Esophagus squamous epithelium (tissue), 5 donors: ENCODE results near the gene MMP24. TPM values are rescaled to one million over a fixed set of nuclear protein-coding genes. Genes with fewer than 3 reads are reported as not detected.
"Not testable (repeated sequence)": the region's sequence is repeated elsewhere in the genome, so short reads cannot be mapped to it uniquely, and the experiment has no call there.

Experiments
- DNase-seq: peaks from one replicate; lab custom pipeline; 2025; lab: John Stamatoyannopoulos, UW
- H3K27ac ChIP-seq, 4 donors: fragments of 200-600 bp; sonication (generic); one replicate each; pipeline ENCODE4 v1.5.1; 2016 to 2019; ENCODE audit warnings: mild to moderate bottlenecking in 1 of 4
- H3K27me3 ChIP-seq, 4 donors: fragments of 200-600 bp; sonication (generic); 1 replicate in 3 of 4; 2 replicates in 1 of 4; pipeline versions ENCODE4 v1.5.1 to v1.6.0; 2017 to 2021; ENCODE audit warnings: antibody characterized with exemption in 1 of 4
- H3K36me3 ChIP-seq, 3 donors: fragments of 200-600 bp; sonication (generic); one replicate each; pipeline ENCODE4 v1.5.1; 2016 to 2019
- H3K4me1 ChIP-seq, 3 donors: fragments of 200-600 bp; sonication (generic); one replicate each; pipeline ENCODE4 v1.5.1; 2017 to 2019
- H3K4me3 ChIP-seq, 4 donors: fragments of 200-600 bp; sonication (generic); 1 replicate in 3 of 4; 2 replicates in 1 of 4; pipeline ENCODE4 v1.5.1; 2016 to 2019; ENCODE audit warnings: mild to moderate bottlenecking in 2 of 4, moderate library complexity in 1 of 4
- H3K9me3 ChIP-seq, 3 donors: fragments of 200-600 bp; sonication (generic); one replicate each; pipeline ENCODE4 v1.5.1; 2016 to 2019
- POLR2A ChIP-seq, 4 donors: fragments of 450-650 bp; IDR thresholded peaks; one replicate each; pipeline ENCODE4 v1.6.1; 2017; ENCODE audit warnings: antibody characterized with exemption in 4 of 4, mild to moderate bottlenecking in 4 of 4, moderate library complexity in 3 of 4
- WGBS, 2 donors: methylation state at CpG; one replicate each; pipeline ENCODE4 v1.1.5; 2018; 5-methylcytosine and 5-hydroxymethylcytosine counted together
- intact Hi-C: fragments of 100-400 bp; cut with DNase I; formaldehyde crosslinking; loops from one replicate; pipeline ENCODE4 v1.15.0; 2022
- total RNA-seq, 4 donors: library from RNA; depleted of rRNA; stranded (reverse); fragments of >200 nt; gene quantifications; one replicate each; pipeline ENCODE4 v1.1.0, GENCODE V29; 2016
- TF ChIP-seq, protein P1 (sequence below), 6 experiments: fragments of 450-650 bp in 4 of 6; fragments of 200-600 bp in 2 of 6; sonication (generic) in 2 of 6; IDR thresholded peaks; one replicate each; pipeline ENCODE4 v1.5.1; 2016 to 2019; ENCODE audit warnings: antibody characterized with exemption in 6 of 6, mild to moderate bottlenecking in 4 of 6, moderate library complexity in 4 of 6
- donor health status: DM: yes; HTN: yes; CAD: no.

The MMP24 gene
- total RNA-seq, 4 donors from 2014 or later: 0.06 to 0.38 (median 0.08) TPM; not detected in 1

DNA sequence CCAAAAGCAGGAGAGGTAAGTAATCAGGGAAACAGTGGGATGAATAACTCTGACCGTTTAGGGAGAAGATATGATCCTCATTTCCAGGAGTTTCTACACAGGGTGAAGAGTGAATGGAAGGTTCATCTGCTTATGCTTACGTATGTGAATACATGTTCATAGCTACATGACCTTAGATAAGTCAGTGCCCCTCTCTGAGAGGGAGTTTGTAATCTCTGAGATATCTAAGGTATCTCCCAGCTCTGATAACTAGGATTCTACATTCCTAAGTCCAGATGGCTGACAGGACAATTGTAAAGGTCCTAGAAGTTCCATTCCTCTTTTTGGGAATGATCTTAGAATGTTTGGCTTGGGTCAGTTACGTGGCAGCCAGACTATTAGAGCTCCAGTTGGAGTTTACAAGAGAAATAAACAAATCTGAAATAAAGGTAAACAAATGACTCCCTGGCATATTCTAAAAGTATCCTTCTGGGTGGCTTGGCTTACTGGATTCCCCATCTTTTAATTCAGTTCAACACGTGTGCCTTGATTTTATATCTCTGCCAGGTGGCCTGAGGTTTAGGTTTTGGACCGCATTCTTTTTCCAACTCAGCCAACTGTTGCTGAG lies 38.8 kb upstream of the MMP24 start:
- WGBS, 2 donors: 65 to 73% methylated on average over 5 of the region's 5 CpGs
- H3K36me3 ChIP-seq: no peaks in the 10 kb centered on the region
- no peak for DNase-seq
- intact Hi-C loops: no loop called here
- H3K27ac ChIP-seq: no peak overlapping the region
- H3K4me1 ChIP-seq: peaks cover 0 to 14% (median 0%) of the 10 kb centered on the region in 3 donors
- no peak overlapping the region for H3K4me3 ChIP-seq
- no peak for TF ChIP-seq POLR2A (IDR thresholded peaks at IDR 0.05)
- TF ChIP-seq, protein P1, sequence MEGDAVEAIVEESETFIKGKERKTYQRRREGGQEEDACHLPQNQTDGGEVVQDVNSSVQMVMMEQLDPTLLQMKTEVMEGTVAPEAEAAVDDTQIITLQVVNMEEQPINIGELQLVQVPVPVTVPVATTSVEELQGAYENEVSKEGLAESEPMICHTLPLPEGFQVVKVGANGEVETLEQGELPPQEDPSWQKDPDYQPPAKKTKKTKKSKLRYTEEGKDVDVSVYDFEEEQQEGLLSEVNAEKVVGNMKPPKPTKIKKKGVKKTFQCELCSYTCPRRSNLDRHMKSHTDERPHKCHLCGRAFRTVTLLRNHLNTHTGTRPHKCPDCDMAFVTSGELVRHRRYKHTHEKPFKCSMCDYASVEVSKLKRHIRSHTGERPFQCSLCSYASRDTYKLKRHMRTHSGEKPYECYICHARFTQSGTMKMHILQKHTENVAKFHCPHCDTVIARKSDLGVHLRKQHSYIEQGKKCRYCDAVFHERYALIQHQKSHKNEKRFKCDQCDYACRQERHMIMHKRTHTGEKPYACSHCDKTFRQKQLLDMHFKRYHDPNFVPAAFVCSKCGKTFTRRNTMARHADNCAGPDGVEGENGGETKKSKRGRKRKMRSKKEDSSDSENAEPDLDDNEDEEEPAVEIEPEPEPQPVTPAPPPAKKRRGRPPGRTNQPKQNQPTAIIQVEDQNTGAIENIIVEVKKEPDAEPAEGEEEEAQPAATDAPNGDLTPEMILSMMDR (IDR thresholded peaks at IDR 0.05): no peak
- no peaks in the 10 kb centered on the region for H3K27me3 ChIP-seq
- H3K9me3 ChIP-seq: no peaks in the 10 kb centered on the region

DNA sequence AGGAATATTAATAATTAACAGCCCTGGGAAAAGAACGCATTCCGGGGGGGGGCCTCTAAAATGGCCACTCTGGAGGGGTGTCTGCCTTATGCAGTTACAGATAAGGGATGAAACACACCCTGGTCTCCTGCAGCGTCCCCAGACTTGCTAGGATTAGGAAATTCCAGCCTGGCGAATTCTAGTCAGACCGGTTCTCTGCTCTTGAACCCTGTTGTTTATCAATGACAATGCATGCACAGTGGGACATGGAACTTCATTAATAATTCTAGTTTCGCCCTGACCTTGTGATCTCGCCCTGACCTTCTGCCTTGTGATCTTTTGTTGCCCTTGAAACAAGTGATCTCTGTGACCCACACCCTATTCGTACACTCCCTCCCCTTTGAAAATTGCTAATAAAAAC lies 37.3 kb upstream of the MMP24 start:
- DNase-seq, H3K36me3 ChIP-seq, intact Hi-C loops, H3K9me3 ChIP-seq, H3K4me3 ChIP-seq, H3K27ac ChIP-seq, H3K27me3 ChIP-seq: not testable (repeated sequence)
- WGBS, 2 donors: 71 to 85% methylated on average over 4 to 8 of the region's 8 CpGs
- peaks cover 0 to 14% (median 0%) of the 10 kb centered on the region in 3 donors for H3K4me1 ChIP-seq

DNA sequence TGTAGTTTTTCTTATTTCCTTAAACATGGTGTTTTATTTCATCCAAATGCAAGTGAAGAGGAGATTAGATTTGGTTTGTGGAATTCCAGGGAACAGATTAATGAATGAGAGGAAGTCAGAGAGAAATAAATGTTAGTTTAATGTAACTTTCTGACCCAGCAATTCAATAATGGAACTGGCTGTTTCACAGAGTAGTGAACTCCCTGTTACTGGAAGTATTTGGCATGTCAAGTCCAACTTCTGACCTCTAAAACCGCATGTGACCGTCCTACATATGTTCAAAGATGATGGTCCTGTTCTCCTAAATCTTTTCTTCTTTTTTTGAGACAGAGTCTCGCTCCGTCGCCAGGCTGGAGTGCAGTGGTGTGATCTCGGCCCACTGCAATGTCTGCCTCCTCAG lies 35.9 kb upstream of the MMP24 start:
- no peak for TF ChIP-seq POLR2A (IDR thresholded peaks at IDR 0.05)
- TF ChIP-seq, protein P1 (IDR thresholded peaks at IDR 0.05): no peak
- H3K27me3 ChIP-seq: no peaks in the 10 kb centered on the region
- no peak overlapping the region for H3K27ac ChIP-seq
- H3K4me3 ChIP-seq: no peak overlapping the region
- no peak for DNase-seq
- peaks cover 0 to 14% (median 0%) of the 10 kb centered on the region in 3 donors for H3K4me1 ChIP-seq
- WGBS, 2 donors: 87 to 90% methylated on average over 6 of the region's 6 CpGs
- H3K9me3 ChIP-seq: no peaks in the 10 kb centered on the region
- intact Hi-C loops: no loop called here
- H3K36me3 ChIP-seq: no peaks in the 10 kb centered on the region

DNA sequence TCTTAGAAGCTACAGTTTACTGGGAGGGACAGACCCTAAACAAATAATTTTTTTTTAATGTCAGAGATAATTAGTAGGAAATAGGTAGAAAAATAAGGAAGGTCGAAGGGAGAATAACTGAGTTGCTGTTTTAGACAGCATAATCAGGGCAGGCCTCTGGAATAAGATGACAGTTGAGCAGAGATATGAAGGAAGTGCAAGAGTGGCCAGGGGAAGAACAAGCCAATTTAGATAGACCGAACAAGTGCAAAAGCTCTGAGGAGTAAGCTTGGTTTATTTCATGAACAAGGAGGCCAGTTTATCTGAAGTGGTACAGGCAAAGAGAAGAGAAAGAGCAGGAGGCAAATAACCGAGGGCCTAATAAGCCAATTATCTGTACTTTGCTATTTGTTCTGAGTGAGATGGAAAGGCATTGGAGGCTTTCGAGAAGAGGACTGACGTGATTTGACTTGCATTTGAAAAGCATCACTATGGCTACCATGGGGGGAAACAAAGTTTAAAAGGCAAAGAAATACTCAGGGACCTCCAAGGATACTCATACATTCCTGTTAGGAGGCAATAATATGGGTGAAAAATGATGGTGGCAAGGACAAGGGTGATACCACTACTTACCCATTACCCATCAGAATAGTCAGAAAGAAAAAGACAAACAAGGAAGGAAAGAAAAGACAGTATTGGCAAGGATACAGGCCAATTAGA lies 34.9 kb upstream of the MMP24 start:
- peaks cover 0 to 14% (median 0%) of the 10 kb centered on the region in 3 donors for H3K4me1 ChIP-seq
- intact Hi-C loops: no loop called here
- no peak for TF ChIP-seq POLR2A (IDR thresholded peaks at IDR 0.05)
- TF ChIP-seq, protein P1 (IDR thresholded peaks at IDR 0.05): no peak

DNA sequence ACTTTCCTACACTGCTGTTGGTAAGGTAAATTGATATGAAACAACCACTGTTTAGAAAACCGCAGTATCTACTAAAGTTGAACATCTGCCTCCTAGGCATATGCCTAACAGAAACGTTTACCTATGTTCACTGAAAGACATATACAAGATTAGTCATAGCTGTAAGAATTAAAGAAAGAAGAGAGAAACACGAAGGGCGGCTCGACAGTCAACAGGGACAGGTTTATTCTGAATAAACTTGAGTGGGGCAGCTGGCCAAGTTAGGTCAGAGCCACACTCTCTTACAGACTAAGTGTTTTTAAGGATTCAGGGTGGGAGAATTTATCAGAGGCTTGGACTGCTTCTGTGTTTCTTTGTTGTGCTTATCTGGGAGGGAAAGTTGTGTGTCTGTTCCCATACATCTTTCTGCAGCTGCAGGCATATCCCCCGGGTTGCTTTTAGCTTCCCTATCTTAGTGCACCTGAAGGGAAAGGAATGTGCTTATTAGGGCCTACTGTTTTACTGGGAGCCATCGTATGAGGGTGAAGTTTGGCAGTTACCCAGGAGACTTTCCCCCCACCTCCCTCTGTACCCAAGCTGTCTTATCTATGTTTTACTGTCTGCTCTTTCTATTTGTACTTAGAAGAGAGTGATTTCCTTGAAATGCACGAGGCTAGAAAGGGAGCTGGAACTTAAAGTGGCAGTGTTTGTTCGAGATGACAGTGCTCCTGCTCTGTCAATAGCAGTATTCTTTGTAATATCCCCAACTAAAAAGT lies 34.2 kb upstream of the MMP24 start:
- 34 to 54% methylated on average over 9 of the region's 9 CpGs for WGBS, 2 donors
- no peak overlapping the region for H3K4me3 ChIP-seq
- H3K27me3 ChIP-seq: no peaks in the 10 kb centered on the region
- H3K4me1 ChIP-seq: peaks cover 0 to 14% (median 0%) of the 10 kb centered on the region in 3 donors
- H3K27ac ChIP-seq: no peak overlapping the region
- intact Hi-C loops: no loop called here
- H3K9me3 ChIP-seq: peaks cover 0 to 16% (median 12%) of the 10 kb centered on the region in 3 donors
- TF ChIP-seq, protein P1 (IDR thresholded peaks at IDR 0.05): no peak
- no peak for TF ChIP-seq POLR2A (IDR thresholded peaks at IDR 0.05)
- no peaks in the 10 kb centered on the region for H3K36me3 ChIP-seq
- no peak for DNase-seq

More for the DNA sequence above, 34.9 kb upstream of the MMP24 start:
- H3K9me3 ChIP-seq: peaks cover 0 to 9% (median 9%) of the 10 kb centered on the region in 3 donors
- H3K36me3 ChIP-seq: no peaks in the 10 kb centered on the region
- no peak for DNase-seq
- H3K4me3 ChIP-seq: no peak overlapping the region
- H3K27me3 ChIP-seq: no peaks in the 10 kb centered on the region
- H3K27ac ChIP-seq: no peak overlapping the region
- 83 to 85% methylated on average over 5 of the region's 5 CpGs for WGBS, 2 donors

DNA sequence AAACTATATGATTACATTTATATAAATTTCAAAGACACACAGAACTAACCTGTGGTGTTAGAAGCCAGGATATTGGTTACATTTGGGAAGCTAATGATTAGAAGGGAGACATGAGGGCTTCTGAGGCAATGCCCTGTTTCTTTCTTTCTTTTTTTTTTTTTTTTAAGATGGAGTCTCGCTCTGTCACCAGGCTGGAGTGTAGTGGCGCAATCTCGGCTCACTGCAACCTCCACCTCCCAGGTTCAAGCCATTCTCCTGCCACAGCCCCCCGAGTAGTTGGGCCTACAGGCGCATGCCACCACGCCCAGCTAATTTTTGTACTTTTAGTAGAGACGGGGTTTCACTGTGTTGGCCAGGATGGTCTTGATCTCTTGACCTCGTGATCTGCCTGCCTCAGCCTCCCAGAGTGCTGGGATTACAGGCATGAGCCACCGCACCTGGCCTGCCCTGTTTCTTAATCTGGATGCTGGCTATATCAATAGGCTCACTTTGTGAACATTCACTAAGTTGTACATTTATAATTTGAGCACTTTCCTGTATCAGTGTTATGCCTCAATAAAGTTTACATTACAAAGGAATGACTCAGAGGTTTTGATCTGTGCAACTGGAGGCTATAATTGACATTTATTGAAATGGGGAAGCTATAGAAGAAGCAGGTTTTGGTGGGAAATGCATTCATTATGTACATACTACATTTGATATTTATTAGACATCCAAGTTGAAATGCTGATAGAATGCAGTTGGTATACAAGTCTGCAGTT lies 33.3 kb upstream of the MMP24 start:
- WGBS, 2 donors: 80 to 94% methylated on average over 8 to 9 of the region's 9 CpGs
- intact Hi-C loops, H3K27me3 ChIP-seq, DNase-seq, H3K27ac ChIP-seq, H3K4me3 ChIP-seq, H3K36me3 ChIP-seq: not testable (repeated sequence)
- Histone ChIP-seq H3K9me3 (peaks cover 0 to 17% (median 12%) of the 10 kb centered on the region in 3 donors), H3K4me1 (peaks cover 0 to 11% (median 0%) of the 10 kb centered on the region in 3 donors)
